Measurements from ENCODE around the gene BNC2.

GRCh38 chr9:16704116-16705110 lies 166.1 kb downstream of the BNC2 start:
- no peak for TF ChIP-seq POLR2AphosphoS5 (IDR thresholded peaks at IDR 0.05)
- TF ChIP-seq CTCF (IDR thresholded peaks at IDR 0.05): no peak
- TF ChIP-seq POLR2A (IDR thresholded peaks at IDR 0.05): no peak
